Measurements from ENCODE around the gene XPA.

DNA sequence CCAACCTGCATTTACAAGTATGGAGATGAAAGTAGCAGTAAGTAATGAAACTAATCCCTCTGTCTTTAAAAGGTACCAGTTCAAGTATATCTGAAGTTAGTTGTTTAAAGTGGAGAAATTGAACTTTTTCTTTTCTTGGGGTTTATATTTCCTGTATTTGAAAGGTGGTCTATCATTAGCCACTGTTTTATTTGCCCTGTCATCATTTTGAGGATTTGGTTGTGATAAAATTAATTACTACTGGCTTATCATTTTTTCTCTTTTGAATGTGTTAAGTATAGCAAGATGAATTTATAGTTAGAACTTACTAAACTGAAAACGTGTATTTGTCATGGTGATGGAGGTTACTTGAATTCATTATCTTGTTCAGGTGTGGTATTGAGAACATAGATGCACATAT is 38.4 kb downstream of the XPA start:
- TF ChIP-seq ZNF8 (CRISPR knock-in tag; IDR thresholded peaks at IDR 0.05), result no peak
- no peak for TF ChIP-seq TCF4 (CRISPR knock-in tag; IDR thresholded peaks at IDR 0.05; ENCODE audit: borderline replicate concordance)
- no peak for TF ChIP-seq ZFP30 (CRISPR knock-in tag; IDR thresholded peaks at IDR 0.05)
- TF ChIP-seq, protein P1, sequence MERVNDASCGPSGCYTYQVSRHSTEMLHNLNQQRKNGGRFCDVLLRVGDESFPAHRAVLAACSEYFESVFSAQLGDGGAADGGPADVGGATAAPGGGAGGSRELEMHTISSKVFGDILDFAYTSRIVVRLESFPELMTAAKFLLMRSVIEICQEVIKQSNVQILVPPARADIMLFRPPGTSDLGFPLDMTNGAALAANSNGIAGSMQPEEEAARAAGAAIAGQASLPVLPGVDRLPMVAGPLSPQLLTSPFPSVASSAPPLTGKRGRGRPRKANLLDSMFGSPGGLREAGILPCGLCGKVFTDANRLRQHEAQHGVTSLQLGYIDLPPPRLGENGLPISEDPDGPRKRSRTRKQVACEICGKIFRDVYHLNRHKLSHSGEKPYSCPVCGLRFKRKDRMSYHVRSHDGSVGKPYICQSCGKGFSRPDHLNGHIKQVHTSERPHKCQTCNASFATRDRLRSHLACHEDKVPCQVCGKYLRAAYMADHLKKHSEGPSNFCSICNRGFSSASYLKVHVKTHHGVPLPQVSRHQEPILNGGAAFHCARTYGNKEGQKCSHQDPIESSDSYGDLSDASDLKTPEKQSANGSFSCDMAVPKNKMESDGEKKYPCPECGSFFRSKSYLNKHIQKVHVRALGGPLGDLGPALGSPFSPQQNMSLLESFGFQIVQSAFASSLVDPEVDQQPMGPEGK (CRISPR knock-in tag; IDR thresholded peaks at IDR 0.05; ENCODE audit: borderline replicate concordance), result no peak
- TF ChIP-seq GLIS3 (CRISPR knock-in tag; IDR thresholded peaks at IDR 0.05), result no peak
- TF ChIP-seq, protein P2, sequence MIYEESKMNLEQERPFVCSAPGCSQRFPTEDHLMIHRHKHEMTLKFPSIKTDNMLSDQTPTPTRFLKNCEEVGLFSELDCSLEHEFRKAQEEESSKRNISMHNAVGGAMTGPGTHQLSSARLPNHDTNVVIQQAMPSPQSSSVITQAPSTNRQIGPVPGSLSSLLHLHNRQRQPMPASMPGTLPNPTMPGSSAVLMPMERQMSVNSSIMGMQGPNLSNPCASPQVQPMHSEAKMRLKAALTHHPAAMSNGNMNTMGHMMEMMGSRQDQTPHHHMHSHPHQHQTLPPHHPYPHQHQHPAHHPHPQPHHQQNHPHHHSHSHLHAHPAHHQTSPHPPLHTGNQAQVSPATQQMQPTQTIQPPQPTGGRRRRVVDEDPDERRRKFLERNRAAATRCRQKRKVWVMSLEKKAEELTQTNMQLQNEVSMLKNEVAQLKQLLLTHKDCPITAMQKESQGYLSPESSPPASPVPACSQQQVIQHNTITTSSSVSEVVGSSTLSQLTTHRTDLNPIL (CRISPR knock-in tag; IDR thresholded peaks at IDR 0.05; ENCODE audit: low read depth), result no peak
- TF ChIP-seq, protein P3, sequence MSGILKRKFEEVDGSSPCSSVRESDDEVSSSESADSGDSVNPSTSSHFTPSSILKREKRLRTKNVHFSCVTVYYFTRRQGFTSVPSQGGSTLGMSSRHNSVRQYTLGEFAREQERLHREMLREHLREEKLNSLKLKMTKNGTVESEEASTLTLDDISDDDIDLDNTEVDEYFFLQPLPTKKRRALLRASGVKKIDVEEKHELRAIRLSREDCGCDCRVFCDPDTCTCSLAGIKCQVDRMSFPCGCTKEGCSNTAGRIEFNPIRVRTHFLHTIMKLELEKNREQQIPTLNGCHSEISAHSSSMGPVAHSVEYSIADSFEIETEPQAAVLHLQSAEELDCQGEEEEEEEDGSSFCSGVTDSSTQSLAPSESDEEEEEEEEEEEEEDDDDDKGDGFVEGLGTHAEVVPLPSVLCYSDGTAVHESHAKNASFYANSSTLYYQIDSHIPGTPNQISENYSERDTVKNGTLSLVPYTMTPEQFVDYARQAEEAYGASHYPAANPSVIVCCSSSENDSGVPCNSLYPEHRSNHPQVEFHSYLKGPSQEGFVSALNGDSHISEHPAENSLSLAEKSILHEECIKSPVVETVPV (CRISPR knock-in tag; IDR thresholded peaks at IDR 0.05), result no peak
- no peak for TF ChIP-seq OSR1 (CRISPR knock-in tag; IDR thresholded peaks at IDR 0.05)

Measured in SK-N-SH treated with all-trans-retinoic acid at 6 μM for 48 hours (cell line).